ENCODE results near the gene ANKS4B.
"Not testable (repeated sequence)": the region's sequence is repeated elsewhere in the genome, so short reads cannot be mapped to it uniquely, and the experiment has no call there.

Gene ANKS4B

DNA sequence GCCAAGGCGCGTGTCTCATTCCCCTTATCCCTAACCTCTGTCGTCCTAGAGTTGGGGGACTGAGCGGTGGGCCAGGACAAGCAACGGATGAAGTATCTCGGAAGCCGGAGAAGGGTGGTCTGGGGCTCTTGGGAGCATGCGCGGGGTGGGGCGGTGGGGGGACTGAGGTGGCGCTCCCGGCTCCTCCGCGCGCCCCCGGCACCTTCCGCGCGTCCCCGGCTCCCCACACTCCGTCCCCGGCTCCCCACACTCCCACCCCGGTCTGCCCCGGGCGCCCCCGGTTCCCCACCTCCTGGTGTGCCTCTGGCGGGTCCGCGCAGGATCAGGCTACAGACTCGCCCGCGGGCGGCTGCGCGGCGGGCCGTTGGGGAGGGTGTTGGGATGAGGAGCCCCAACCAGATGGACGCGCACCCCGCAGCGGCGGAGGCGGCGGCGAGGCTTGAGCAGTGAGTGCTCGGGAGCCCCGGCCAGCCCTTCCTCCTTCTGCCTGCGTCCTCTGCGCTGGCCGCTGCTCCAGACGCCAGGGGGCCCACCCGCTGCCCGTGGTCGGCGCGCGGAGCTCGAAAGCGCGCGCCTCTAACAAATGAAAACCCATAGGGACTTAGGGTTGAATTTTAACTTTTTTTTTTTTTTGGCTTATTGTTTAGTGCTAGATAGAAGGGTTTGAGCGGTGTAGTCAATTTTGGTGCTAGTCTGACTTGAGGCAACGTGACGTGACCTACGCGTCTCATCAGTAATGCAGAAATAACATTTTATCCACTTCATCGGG, 50.2 kb downstream of the ANKS4B start:
- in situ Hi-C loops (cut with MboI; ENCODE audit: low sequenced_read_pairs) = no loop called here

DNA sequence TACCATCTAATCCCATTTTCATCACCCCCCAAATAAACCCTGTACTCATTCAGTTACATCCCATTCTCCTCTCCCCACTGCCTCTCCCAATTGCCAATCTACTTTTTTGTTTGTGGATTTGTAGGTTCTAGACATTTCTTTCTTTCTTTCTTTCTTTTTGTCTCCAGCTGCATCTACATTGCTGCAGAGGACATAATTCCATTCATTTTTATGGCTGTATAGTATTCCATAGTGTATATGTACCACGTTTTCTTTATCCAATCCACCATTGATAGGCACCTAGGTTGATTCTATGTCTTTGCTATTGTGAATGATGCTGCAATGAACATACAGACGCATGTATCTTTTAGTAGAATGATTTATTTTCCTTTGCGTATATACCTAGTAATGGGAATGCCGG, 50.9 kb downstream of the ANKS4B start:
- in situ Hi-C loops (cut with MboI; ENCODE audit: low sequenced_read_pairs) = no loop called here

GRCh38 chr16:21285314-21285713, 51.8 kb downstream of the ANKS4B start:
- in situ Hi-C loops (cut with MboI; ENCODE audit: low sequenced_read_pairs) = no loop called here

DNA sequence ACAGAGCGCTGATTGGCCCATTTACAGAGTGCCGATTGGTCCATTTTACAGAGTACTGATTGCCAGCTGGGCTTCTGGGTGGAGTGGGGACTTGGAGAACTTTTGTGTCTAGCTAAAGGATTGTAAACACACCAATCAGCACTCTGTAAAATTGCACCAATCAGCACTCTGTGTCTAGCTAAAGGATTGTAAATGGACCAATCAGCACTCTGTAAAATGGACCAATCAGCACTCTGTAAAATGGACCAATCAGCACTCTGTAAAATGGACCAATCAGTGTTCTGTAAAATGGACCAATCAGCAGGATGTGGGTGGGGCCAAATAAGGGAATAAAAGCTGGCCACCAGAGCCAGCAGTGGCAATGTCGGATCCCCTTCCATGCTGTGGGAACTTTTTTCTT, 56.3 kb downstream of the ANKS4B start:
- in situ Hi-C loops (cut with MboI; ENCODE audit: low sequenced_read_pairs) = not testable (repeated sequence)

DNA sequence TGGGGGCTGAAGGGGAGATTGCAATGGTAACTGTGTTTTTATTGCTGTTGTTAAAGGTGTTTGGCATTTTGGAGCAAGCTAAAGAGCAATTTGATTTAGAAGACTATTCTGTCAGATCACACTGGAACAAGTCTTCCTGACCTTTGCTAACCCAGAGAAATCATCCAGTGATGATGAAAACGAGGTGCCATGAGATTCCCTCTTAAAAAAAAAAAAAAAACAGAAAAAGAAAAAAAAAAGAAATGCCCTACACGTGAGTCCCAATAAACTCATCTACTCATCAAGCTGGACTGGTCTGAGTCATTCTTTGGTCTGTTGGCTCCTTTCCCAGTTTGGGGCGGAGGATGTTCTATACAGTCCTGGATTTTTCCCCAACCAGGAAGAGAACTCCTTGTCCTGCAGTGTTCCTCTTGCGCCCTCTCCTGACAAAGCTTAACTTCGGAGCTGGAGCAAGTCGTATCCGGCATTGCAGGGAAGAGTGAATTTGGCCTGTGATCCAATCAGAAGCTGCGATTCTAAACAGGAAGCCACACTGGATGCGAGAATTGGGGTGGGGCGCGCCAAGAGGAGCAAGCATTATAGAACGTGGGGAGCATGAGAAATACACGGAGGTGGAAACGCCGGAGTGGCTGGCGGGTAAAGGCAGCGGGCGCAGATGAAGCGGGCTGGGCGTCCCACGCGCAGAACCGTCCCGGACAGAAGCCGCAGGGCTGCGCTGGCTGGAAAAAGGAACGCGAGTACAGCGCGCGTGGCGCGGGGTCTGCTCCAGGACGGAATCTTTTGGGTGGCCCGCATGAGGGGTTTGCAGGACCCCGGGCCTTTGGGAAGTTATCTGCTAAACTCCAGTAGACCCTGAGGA, 67.0 kb downstream of the ANKS4B start:
- in situ Hi-C loops (cut with MboI; ENCODE audit: low sequenced_read_pairs) = no loop called here

GRCh38 chr16:21301168-21301894, 67.8 kb downstream of the ANKS4B start:
- in situ Hi-C loops (cut with MboI; ENCODE audit: low sequenced_read_pairs) = no loop called here

- in situ Hi-C loops (cut with MboI; ENCODE audit: low sequenced_read_pairs) = no loop called here
These were observed 68.4 kb downstream of the ANKS4B start for GRCh38 chr16:21301895-21302291.

- in situ Hi-C loops (cut with MboI; ENCODE audit: low sequenced_read_pairs) = no loop called here
These were observed 69.0 kb downstream of the ANKS4B start for GRCh38 chr16:21302454-21302853.

DNA sequence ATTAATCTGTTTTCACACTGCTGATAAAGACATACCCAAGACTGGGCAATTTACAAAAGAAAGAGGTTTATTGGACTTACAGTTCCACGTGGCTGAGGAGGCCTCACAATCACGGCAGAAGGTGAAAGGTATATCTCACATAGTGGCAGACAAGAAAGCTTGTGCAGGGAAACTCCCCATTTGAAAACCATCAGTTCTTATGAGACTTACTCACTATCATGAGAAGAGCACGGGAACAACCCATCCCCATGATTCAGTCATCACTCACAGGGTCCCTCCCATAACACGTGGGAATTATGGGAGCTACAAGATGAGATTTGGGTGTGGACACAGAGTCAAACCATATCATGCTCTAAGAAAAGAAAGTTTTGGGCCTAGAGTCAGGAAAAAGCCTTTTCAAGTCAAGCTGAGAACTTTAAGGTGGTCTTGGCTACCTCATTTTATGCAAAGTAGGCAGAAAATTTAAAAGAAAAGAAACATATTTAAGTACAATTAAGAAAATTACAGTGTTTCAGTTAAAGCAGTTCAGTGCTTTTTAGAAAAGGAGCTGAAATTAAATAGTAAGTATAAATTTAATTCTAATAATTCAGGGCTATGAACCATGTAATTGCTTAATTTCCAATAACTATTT, 69.5 kb downstream of the ANKS4B start:
- in situ Hi-C loops (cut with MboI; ENCODE audit: low sequenced_read_pairs) = no loop called here
